GM12801 (cell line): ENCODE measurements around the gene TBC1D16.

Experiments
- CTCF ChIP-seq: IDR thresholded peaks from one replicate; pipeline ENCODE4 v1.5.1; 2011; ENCODE audit warnings: control low read depth; ENCODE audit not compliant: insufficient read length; ENCODE audit errors: extremely low read depth

Gene TBC1D16

GRCh38 chr17:80028030-80028429 is 7.6 kb downstream of the TBC1D16 start:
- no peak for TF ChIP-seq CTCF

DNA sequence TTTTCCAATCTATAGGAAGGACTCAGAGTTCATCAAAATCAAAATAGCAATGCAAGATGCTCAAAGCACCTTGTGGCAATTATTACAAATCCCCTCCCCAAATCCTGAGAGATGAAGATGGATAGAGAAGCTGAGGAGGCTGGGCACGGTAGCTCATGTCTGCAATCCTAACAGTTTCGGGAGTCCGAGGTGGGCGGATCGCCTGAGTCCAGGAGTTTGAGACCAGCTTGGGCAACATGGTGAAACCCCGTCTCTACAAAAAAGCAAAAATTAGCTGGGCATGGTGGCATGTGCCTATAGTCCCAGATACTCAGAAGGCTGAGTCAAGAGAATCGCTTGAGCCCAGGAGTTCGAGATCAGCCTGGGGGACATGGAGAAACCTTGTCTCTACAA is 8.6 kb downstream of the TBC1D16 start:
- no peak for TF ChIP-seq CTCF

DNA sequence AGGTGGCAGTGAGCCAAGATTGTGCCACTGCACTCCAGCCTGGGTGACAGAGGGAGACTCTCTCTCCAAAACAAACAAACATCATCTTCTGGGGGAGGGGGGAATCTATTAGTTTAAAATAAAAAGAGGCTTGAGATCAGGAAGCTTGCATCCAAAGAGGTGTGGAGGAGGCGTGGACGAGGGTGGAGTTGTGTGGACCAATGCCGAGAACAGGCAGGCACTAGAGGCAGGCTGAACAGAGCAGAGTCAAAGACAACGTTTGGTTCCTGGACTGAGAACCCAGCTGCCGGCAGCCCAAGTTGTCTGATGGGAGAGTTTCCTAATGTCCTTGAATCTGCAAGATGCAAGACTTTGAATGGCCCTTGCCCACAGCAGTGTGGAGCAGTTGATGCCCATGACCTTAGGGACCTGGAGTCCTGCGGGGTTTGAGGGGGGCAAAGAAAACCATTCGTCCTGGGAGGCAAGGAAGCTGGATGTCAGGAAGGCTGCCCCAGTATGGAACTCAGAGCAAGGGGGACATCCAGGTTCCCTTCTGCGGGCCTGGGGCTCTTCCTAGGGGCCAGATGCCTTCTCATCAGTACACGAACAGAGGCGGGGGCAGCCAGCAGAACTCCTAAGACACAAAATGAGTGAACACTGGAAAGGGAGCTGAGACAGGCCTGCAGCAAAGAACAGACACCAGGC is 9.2 kb downstream of the TBC1D16 start:
- no peak for TF ChIP-seq CTCF

- TF ChIP-seq CTCF = no peak
These were observed 9.9 kb downstream of the TBC1D16 start for GRCh38 chr17:80025796-80026195.

DNA sequence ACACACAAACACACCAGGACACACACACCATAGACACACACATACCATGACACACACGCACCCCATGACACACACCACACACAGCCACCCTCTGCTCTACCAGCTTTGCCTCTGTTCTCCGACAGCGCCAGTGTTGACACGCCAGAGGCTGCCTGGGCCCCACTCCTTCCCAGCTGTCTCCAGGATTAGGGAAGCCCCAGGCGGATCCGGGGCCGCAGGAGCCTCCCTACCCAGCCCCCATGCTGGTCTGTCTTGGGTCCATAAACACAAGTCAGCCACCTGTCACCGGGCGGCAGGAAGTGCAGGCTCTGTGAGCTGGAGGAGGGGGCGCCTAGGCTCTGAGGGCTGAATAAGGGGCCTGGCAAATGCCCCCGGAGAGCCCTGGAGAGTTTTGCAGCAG is 10.5 kb downstream of the TBC1D16 start:
- no peak for TF ChIP-seq CTCF

DNA sequence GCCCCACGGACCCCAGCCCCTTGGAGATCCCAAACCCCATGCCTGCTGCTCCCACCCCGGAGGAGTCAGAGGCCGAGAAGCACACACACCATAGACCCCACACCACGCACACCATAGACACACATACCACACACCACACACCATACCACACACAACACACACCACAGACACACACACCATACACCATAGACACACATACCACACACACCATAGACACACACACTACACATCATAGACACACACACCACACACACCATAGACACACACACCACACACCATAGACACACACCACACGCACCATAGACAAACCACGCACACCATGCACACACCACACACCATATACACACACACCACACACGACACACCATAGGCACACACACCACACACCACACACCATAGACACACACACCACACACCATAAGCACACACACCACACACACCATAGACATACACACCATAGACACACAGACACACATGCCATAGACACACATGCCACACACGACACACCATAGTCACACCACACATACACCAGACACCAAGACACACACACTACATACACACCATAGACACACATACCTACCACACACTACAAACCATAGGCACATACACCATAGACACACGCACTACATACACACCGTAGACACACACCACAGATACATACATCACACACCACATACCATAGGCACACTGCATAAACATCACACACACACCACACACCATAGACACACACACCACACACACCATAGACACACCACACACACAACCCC is 11.3 kb downstream of the TBC1D16 start:
- no peak for TF ChIP-seq CTCF

DNA sequence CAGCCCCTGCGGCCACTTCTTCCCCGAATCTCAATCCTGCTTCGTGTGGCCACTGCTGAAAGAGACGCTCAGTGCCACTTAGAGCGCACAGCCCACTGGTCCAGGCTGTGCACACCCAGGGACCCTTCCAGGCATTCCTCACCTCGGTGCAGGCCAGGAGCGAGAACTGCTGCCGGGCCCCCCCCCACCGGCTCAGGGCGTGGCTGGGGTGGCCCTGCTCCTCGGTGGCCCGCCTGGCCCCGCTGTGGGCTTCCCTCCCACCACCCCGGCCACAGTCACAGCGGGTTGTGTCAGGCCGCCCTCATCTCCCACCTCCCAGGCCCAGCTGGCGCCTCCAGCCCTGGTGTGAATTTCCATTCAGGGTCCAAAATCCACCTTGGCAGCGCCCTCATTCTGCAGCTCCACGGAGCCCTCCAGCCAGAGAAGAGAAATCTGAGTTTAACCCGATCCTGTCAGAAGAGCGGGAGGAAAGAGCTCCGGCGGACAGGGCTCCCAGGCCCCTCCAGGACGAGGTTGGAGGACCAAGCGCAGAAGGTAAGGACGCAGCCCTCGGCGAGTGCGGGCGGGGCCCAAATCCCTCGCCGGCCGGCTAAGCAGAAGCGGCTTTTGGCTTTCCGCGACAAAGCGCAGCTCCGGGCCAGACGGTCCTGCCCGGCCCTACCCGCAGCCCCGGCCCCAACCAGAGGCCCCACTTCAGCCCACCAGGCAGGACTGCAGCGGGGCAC is 12.0 kb downstream of the TBC1D16 start:
- TF ChIP-seq CTCF = no peak
